Adipocyte (in vitro differentiated cells): ENCODE results near the gene KCNMB2.

Experiments used
- DNase-seq: peaks from one replicate; pipeline ENCODE4 v3.0.0-alpha.2; 2015; ENCODE audit warnings: low read depth
- H3K27me3 ChIP-seq: replicated peaks from 2 replicates; pipeline ENCODE4 v1.7.0; 2013; ENCODE audit warnings: mild to moderate bottlenecking, low read length, moderate library complexity; ENCODE audit not compliant: control insufficient read depth, insufficient read depth
- H3K36me3 ChIP-seq: 2 replicates; pipeline ENCODE4 v1.7.0; 2013; ENCODE audit warnings: low read length, mild to moderate bottlenecking, moderate library complexity; ENCODE audit not compliant: control insufficient read depth, insufficient read depth, severe bottlenecking
- H3K4me1 ChIP-seq: 2 replicates; pipeline ENCODE4 v1.7.0; 2013; ENCODE audit warnings: mild to moderate bottlenecking, low read length, moderate library complexity; ENCODE audit not compliant: control insufficient read depth, insufficient read depth
- H3K4me3 ChIP-seq: 2 replicates; pipeline ENCODE4 v1.7.0; 2013; ENCODE audit warnings: mild to moderate bottlenecking, low read length, moderate library complexity
- H3K9ac ChIP-seq: 2 replicates; pipeline ENCODE4 v1.7.0; 2013; ENCODE audit warnings: mild to moderate bottlenecking, low read length, moderate library complexity
- H3K9me3 ChIP-seq: 2 replicates; pipeline ENCODE4 v1.7.0; 2013; ENCODE audit warnings: mild to moderate bottlenecking, low read length, moderate library complexity; ENCODE audit not compliant: control insufficient read depth

Gene KCNMB2

DNA sequence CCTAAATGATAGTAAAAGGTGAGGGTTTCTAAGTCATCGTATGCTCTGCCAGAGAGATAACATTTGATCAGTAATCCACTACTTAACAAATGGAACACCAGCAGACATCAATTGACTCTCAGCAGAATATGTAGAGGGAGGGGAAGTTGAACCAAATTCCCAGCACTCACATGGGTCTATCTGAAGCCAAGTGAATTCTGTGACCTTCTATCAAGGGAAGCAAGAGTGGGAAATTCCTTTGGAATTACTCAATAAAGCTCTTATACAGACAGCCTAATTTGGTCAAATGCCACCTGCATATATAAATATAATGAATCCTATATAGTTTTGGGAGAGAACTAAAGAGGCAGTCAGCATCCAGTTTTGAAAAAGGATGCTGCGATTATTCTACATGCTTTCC, 15.8 kb upstream of the KCNMB2 start:
- no peaks in the 10 kb centered on the region for H3K9me3 ChIP-seq
- no peak overlapping the region for H3K4me3 ChIP-seq
- no peaks in the 10 kb centered on the region for H3K27me3 ChIP-seq
- no peaks in the 10 kb centered on the region for H3K4me1 ChIP-seq
- H3K36me3 ChIP-seq: no peaks in the 10 kb centered on the region
- H3K9ac ChIP-seq: no peak overlapping the region
- DNase-seq: no peak

GRCh38 chr3:178522200-178523052, 13.8 kb upstream of the KCNMB2 start:
- Histone ChIP-seq H3K9me3 (no peaks in the 10 kb centered on the region), H3K9ac (no peak overlapping the region), H3K4me3 (no peak overlapping the region), H3K4me1 (no peaks in the 10 kb centered on the region), H3K27me3 (no peaks in the 10 kb centered on the region), H3K36me3 (no peaks in the 10 kb centered on the region)
- DNase-seq: no peak

DNA sequence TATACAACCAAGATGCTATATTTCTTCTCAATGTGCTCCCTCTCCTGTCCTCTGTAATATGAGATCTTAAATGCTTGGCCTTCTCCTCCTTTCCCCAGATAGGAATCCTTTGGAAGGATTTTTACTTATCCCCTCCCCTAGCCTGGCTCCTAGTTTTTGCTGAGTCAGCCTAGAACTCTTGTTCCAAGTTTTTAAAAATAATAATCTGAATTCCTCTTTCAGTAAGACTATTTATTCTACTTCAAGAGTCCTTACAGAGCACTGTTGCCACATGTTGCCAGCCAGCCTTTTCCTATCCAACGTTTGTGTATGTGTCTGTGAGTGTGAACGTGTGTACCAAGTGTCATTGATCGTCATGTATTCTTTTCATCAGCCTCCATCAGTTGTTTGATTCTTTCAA, 11.0 kb upstream of the KCNMB2 start:
- H3K4me3 ChIP-seq: no peak overlapping the region
- H3K9me3 ChIP-seq: no peaks in the 10 kb centered on the region
- H3K9ac ChIP-seq: no peak overlapping the region
- no peaks in the 10 kb centered on the region for H3K27me3 ChIP-seq
- DNase-seq: peak; percentile 59
- H3K36me3 ChIP-seq: no peaks in the 10 kb centered on the region
- H3K4me1 ChIP-seq: no peaks in the 10 kb centered on the region

GRCh38 chr3:178526291-178526690, 9.9 kb upstream of the KCNMB2 start:
- Histone ChIP-seq H3K36me3 (no peaks in the 10 kb centered on the region), H3K4me3 (no peak overlapping the region), H3K4me1 (no peaks in the 10 kb centered on the region), H3K27me3 (no peaks in the 10 kb centered on the region), H3K9me3 (no peaks in the 10 kb centered on the region), H3K9ac (no peak overlapping the region)
- no peak for DNase-seq

DNA sequence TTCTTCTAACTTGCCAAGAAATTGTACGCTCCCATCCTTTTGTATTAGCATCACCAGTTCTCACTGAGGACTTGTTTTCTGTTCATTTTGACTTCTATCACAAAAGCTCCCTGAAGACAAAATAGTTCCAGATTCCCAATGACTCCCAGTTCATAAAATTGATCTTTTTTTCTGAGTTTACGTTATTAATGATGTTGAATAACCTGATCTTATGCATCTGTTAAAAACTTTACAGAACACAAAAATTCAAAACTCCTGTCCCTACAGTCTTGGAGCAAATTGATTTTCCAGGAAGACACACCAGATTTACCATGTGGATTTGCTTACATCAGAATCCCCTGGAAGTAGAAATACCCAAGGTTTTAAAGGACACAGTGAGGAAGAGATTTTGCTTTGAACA, 8.3 kb upstream of the KCNMB2 start:
- no peak overlapping the region for H3K9ac ChIP-seq
- no peak for DNase-seq

GRCh38 chr3:178529606-178530225, 6.5 kb upstream of the KCNMB2 start:
- H3K4me3 ChIP-seq: no peak overlapping the region
- peaks cover 3% of the 10 kb centered on the region for H3K4me1 ChIP-seq
- DNase-seq: no peak
- H3K27me3 ChIP-seq: no peaks in the 10 kb centered on the region
- no peaks in the 10 kb centered on the region for H3K36me3 ChIP-seq
- no peak overlapping the region for H3K9ac ChIP-seq
- H3K9me3 ChIP-seq: no peaks in the 10 kb centered on the region

More for the DNA sequence above, 8.3 kb upstream of the KCNMB2 start:
- Histone ChIP-seq H3K9me3 (no peaks in the 10 kb centered on the region), H3K27me3 (no peaks in the 10 kb centered on the region), H3K4me1 (peaks cover 3% of the 10 kb centered on the region), H3K4me3 (no peak overlapping the region), H3K36me3 (no peaks in the 10 kb centered on the region)

DNA sequence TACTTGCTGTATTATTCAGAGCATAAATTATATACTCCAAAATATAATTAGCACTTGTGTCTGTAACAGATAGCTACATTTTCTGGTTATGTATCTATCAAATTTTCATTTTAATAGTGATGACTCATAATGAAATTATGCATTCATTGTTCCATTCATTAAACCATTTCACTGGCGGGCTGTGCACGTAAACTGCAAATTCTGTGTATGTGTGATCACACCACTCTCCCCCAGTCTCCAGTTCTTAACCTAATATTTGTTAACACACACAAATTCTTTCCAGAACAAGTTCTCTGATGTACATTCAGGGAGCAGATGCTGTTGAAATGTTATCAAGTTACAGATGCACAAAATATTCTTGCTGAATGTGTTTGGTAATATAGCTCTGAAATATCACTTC, 3.8 kb upstream of the KCNMB2 start:
- Histone ChIP-seq H3K4me1 (peaks cover 11% of the 10 kb centered on the region), H3K9ac (no peak overlapping the region), H3K36me3 (no peaks in the 10 kb centered on the region), H3K4me3 (no peak overlapping the region), H3K9me3 (no peaks in the 10 kb centered on the region), H3K27me3 (peaks cover 13% of the 10 kb centered on the region)
- DNase-seq: peak; percentile 31

DNA sequence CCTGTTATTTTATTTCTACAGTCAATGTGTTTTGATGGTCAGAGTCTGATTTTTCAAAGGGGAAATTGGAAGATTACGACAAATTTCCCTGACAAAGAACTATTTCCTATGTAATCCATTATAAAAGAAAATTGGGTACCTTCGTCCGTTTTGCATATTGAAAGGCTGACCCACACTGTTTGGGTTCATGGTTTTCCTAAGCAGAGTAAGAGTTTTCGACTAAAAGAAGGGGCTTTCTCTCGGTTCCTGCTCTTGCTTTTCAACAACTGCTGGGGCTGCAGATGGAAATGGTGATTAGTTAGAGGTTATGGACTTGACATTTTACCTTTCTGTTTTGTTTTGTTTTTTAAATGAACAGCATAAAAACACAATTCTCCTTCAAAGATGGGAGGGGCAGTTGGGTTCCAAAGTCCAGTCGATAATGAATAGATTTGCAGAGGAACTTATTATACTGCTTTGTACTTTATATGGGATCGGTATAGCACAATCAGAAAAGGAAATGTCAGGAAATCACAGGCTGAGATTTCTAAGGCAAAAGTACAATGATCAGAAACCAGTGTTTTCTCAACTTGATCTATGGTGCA, 978 bp downstream of the KCNMB2 start:
- peak overlapping the region; percentile 79 for H3K4me3 ChIP-seq
- DNase-seq: no peak

DNA sequence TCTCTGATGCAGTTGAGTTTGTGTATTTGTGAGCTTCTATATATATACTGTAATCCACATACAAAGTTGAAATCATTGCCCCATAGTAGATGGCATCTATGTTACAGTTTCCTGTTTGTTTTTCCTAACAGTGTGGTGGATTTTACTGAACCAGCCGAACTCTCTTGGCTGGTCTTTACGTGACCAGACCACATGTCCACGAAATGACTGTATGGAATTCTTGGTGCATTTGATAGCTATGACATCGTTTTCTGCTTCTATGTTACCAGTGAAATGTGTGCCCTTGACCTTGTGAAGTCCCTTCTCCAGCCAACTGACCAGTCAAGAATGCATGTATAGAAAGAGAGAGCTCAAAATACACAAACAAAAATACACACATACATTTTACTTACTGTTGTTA, 1.8 kb downstream of the KCNMB2 start:
- Histone ChIP-seq H3K27me3 (peaks cover 14% of the 10 kb centered on the region), H3K4me1 (peaks cover 8% of the 10 kb centered on the region), H3K9ac (no peak overlapping the region), H3K9me3 (no peaks in the 10 kb centered on the region), H3K36me3 (no peaks in the 10 kb centered on the region), H3K4me3 (no peak overlapping the region)
- no peak for DNase-seq

More for the DNA sequence above, 978 bp downstream of the KCNMB2 start:
- no peaks in the 10 kb centered on the region for H3K36me3 ChIP-seq
- H3K4me1 ChIP-seq: peaks cover 11% of the 10 kb centered on the region
- H3K9ac ChIP-seq: no peak overlapping the region
- peaks cover 14% of the 10 kb centered on the region for H3K27me3 ChIP-seq
- H3K9me3 ChIP-seq: no peaks in the 10 kb centered on the region

- H3K4me3 ChIP-seq: no peak overlapping the region
- peaks cover 8% of the 10 kb centered on the region for H3K4me1 ChIP-seq
- no peaks in the 10 kb centered on the region for H3K9me3 ChIP-seq
- H3K27me3 ChIP-seq: peaks cover 14% of the 10 kb centered on the region
- no peak overlapping the region for H3K9ac ChIP-seq
- no peak for DNase-seq
- H3K36me3 ChIP-seq: no peaks in the 10 kb centered on the region
Measured at GRCh38 chr3:178540184-178540583, 3.9 kb downstream of the KCNMB2 start.

- Histone ChIP-seq H3K4me1 (no peaks in the 10 kb centered on the region), H3K36me3 (no peaks in the 10 kb centered on the region), H3K4me3 (no peak overlapping the region), H3K9ac (no peak overlapping the region), H3K27me3 (no peaks in the 10 kb centered on the region), H3K9me3 (no peaks in the 10 kb centered on the region)
- DNase-seq: no peak
Measured at GRCh38 chr3:178545337-178545736, 9.1 kb downstream of the KCNMB2 start.
